NCI-H1105 (cell line): ENCODE data around the gene LTB4R2.

Experiments used
- DNase-seq: peaks from one replicate; lab custom pipeline; 2025; lab: John Stamatoyannopoulos, UW

Gene LTB4R2

GRCh38 chr14:24277606-24278321 lies 32.2 kb upstream of the LTB4R2 start:
- no peak for DNase-seq

- DNase-seq, result no peak
These were observed 31.5 kb upstream of the LTB4R2 start for GRCh38 chr14:24278424-24278823.

- no peak for DNase-seq
These were observed 30.4 kb upstream of the LTB4R2 start for GRCh38 chr14:24279301-24280186.

GRCh38 chr14:24280797-24281460 lies 29.0 kb upstream of the LTB4R2 start:
- DNase-seq, result no peak

DNA sequence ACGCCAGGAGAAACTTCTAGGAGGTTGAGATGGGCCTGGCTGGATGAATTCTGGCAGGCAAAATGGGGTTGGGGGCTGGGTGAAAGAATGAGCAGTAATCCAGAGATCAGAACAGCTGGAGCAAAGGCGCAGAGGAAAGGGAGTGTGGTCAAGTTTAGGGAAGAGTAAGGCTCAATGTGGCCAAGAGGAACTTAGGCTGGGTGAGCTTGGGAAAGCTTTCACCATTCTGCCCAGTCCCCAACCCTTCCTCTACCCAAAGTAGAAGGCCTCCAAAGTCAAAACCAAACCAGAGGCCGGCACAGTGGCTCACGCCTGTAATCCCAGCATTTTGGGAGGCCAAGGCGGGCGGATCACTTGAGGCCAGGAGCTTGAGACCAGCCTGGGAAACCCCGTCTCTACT lies 28.3 kb upstream of the LTB4R2 start:
- DNase-seq, result no peak

DNA sequence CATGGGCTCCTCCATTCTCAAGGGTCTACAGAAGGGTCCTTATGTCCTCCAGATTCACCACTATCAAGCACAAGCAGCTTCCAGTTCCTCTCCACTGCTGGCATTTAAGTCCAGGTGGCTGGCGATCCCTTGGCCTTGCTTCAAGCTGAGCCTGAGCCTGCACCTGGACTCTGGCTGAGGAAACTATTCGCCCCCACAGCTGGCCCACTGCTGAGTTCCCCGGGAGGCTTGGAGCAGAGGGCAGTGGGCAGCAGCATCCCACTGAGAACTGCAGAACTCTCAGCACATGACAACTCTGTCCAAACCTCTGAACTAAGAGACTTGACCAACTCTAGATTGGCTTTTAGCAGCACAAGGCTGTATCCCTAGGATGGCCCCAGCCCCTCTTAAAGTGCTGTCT lies 27.2 kb upstream of the LTB4R2 start:
- DNase-seq, result no peak

- DNase-seq, result no peak
These were observed 26.0 kb upstream of the LTB4R2 start for GRCh38 chr14:24283796-24284460.

DNA sequence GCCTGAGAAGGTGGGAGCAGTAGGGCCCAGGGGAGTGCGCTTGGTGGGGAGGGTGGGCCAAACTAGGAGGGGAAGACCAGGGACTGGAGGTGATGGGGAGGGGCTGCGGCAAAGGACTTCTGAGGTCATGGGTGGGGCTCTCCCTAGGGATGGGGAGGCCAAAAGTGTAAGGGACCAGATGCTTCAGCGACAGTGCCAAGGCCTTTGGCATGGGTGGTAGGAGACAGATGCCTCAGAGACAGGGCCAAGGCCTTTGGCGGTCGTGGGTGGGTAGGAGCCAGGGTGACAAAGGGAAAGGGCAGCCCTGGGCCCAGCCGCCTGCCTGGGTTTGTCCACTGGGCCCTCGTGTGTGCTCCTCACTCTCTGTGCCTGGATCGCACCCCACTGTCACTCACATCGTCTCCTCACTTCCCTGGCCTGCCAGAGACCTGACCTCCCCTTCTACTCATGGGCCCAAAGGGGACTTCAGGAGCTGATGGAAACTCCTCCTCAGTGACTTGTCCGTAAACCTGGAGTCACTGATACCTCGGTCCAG lies 25.4 kb upstream of the LTB4R2 start:
- DNase-seq, result no peak

- DNase-seq, result no peak
These were observed 24.6 kb upstream of the LTB4R2 start for GRCh38 chr14:24285351-24285750.

DNA sequence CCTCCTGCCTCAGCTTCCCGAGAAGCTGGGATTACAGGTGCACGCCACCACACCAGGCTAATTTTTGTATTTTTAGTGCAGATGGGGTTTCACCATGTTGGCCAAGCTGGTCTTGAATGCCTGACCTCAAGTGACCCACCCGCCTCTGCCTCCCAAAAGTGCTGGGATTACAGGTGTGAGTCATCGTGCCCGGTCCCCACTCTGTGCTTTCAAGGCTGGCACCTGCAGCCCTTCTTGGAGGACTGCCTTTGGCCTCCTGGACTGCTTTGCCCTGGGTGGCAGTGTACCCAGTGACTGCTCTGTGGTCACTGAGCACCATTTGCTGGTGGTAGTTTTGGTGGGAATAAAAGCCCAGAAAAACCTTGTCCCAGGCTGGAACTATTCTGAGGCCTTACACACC lies 22.9 kb upstream of the LTB4R2 start:
- DNase-seq, result no peak

DNA sequence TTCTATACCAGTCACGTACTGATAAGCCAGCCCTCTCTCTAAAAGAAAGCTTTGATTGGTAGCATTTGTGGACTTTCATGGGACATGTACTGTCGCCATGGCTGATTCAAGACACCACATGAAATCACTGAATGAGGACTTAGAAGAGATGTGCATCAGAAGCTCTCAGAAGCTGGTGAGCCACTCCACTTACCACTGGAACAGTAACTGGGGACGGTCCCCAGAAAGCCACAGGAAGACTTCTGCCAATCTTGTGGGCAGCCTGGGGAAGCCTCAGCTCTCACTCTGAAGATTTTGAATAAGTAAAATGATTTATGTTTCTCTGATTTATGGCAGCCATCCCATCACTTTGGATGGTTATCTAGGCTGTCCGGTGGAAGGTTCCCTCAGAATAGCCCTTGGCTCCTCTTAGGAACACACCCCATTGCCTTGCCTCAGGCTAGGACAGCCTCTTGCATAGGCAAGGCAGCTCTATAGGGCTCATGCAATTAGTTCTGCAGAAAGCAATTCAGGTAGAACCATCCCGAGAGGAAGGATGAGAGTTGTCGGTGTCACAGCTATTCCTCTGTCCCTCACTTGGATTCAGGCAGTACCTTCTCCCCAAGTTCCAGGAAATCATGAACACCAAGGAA lies 20.2 kb upstream of the LTB4R2 start:
- no peak for DNase-seq

- DNase-seq, result no peak
These were observed 19.2 kb upstream of the LTB4R2 start for GRCh38 chr14:24290746-24291145.

DNA sequence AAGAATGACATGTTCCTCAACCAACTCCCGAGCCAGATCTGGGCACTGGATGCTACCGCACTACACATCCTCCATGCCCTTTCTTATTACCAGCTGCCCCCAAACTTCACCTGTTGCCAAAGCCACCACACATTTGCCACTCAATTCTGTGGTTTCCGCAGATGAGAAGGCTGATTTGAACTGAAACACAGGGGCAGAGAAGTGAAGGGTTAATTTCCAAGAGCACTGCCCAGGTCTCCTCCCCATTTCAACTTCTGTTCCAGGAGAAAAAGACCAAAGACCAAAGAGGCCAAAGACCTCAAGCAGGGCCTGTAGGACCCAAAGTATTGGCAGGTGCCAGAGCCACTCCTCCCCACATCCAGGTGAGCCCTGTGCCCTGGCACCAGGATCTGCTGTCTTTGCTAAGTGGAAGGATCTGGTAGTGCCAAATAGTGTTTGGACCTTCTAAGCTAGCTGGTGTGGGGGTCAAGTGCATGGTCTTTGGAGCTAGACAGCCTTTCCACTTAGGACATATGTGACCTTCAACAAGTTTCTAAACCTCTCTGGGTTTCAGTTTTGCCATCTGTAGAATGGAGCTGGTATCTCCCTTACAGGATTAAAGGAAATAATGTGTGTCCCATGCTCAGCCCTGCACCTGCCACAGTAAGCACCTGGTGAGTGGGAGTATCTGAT lies 18.4 kb upstream of the LTB4R2 start:
- no peak for DNase-seq

DNA sequence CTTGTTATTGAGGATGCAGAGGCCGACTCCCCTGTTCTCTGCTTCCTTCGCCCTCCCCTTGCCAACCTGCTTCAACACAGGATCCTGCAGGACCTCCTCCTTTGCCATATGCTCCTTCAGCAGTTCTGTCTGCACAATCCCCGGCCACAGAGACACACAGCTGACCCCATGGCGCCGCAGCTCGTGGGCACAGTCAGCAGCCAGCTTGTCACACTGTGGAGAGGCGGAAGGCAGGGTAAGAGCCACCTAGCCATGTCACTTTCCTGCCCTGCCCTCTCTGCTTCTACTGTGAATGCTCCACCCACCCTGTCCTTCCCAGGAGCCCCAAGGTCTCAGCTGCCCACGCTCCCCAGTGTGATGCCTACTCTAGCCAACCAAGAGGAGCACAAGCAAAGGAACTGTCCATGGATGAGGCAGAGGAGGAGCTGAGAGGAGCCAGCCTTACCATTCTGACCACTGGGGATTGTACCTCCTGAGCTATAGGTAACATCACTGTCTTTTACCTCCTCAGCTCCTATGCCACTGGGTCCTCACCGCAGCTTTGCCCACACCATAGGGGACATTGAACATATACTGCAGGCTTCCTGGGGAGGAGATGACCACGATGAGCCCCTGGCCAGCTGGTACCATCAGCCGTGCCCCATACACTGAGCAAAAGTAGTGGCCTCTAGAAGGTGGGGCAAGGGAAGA lies 17.7 kb upstream of the LTB4R2 start:
- no peak for DNase-seq

- no peak for DNase-seq
These were observed 16.4 kb upstream of the LTB4R2 start for GRCh38 chr14:24293525-24293924.

GRCh38 chr14:24296341-24297157 lies 13.4 kb upstream of the LTB4R2 start:
- peak; percentile 56 for DNase-seq

DNA sequence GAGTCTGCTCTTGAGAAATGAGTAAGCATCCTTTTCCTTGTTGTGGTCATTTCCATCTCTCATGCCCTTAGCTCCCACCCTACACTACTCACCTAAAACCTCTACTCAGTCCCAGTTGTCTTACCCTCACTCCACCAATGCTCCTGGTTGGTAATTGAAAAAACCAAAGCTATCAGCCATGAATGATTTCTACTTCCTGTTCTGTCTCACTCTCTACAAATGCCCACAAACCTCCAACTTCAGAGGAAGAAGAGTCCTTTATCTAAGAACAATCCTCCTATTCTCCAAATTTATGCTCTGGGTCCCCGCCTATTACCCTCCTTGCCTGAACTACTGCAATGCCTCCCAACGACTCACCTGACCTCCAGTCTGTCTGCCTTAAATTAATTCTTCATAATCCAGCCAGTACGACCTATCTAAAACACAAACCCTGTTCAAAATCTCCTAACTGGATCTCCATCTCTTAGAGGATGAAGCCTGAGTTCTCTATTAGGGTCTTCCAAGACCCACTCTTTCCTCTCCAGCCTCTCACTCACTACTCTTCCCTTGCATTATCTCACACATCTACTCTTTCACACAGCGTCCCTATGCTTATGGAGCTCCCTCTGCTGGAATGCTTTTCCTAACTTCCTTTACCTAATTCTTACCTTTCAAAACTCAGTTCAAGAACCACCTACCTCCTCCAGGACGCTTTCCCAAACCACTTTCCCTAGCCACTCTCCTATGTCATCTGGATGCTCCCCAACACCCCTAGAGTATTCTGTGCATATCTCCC lies 12.6 kb upstream of the LTB4R2 start:
- peak; percentile 8 for DNase-seq

DNA sequence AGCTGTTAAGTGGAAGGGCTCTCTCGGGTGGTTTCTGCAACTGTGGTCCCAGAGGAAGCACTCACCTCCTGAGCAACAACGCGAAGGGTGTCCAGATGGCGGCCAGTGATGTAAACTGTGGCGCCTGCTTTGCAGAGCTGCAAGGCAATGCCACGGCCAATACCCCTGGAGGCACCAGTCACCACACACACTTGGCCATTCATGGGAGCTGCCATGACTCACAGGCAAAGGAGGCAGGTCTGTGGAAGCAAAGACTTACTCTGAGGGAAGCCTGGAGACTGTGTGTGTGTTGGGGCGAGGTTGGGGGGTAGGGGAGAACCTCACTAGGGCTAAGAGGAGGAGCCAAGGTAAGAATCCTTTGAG lies 11.1 kb upstream of the LTB4R2 start:
- no peak for DNase-seq
